PC-9 (cell line): ENCODE measurements around the gene AP2M1. TPM values are rescaled to one million over a fixed set of nuclear protein-coding genes. Genes with fewer than 3 reads are reported as not detected.

Experiments used
- BruUV-seq: library from RNA; stranded (reverse); fragments of 400-500 nt; replicated peaks from 2 replicates; lab custom pipeline; 2021; lab: Mats Ljungman, UMichigan
- CTCF ChIA-PET: fragments of 300-600 bp; sonication (Branson Sonifier 250); formaldehyde crosslinking; loops from one replicate; lab custom pipeline; 2022; ENCODE audit warnings: antibody characterized with exemption; lab: Charles Lee
- POLR2A ChIA-PET: fragments of 300-600 bp; sonication (Branson Sonifier 250); formaldehyde crosslinking; loops from one replicate; lab custom pipeline; 2022; ENCODE audit warnings: antibody characterized with exemption; ENCODE audit not compliant: unreplicated experiment; lab: Charles Lee
- DNase-seq, 2 experiments: peaks; one replicate each; pipeline versions ENCODE4 v3.0.0 to v3.0.0-alpha.2; 2015 to 2022; ENCODE audit warnings: mixed read lengths in 1 of 2
- H2AFZ ChIP-seq: fragments of 200-600 bp; sonication (generic); 2 replicates; pipeline ENCODE4 v1.8.1; 2017; ENCODE audit warnings: antibody characterized with exemption
- H3F3A ChIP-seq: fragments of 200-600 bp; sonication (generic); 2 replicates; pipeline ENCODE4 v1.8.1; 2017; ENCODE audit warnings: antibody characterized with exemption, mild to moderate bottlenecking, low read depth; ENCODE audit not compliant: insufficient read depth
- H3K27ac ChIP-seq: fragments of 200-600 bp; sonication (generic); 2 replicates; pipeline ENCODE4 v1.6.1; 2016; ENCODE audit warnings: mixed run types
- H3K27me3 ChIP-seq: fragments of 200-600 bp; sonication (generic); 2 replicates; pipeline ENCODE4 v1.6.1; 2016; ENCODE audit warnings: low read depth, mixed run types; ENCODE audit not compliant: insufficient read depth
- H3K36me3 ChIP-seq: fragments of 200-600 bp; sonication (generic); 2 replicates; pipeline ENCODE4 v1.6.1; 2016; ENCODE audit warnings: low read depth, mixed run types
- H3K4me1 ChIP-seq: fragments of 200-600 bp; sonication (generic); replicated peaks from 2 replicates; pipeline ENCODE4 v1.6.1; 2016; ENCODE audit warnings: mixed run types; ENCODE audit not compliant: insufficient read depth
- H3K4me2 ChIP-seq: fragments of 200-600 bp; sonication (generic); 2 replicates; pipeline ENCODE4 v1.6.1; 2017; ENCODE audit warnings: mixed run types
- H3K4me3 ChIP-seq: fragments of 200-600 bp; sonication (generic); 2 replicates; pipeline ENCODE4 v1.6.1; 2016; ENCODE audit warnings: mixed run types
- H3K79me2 ChIP-seq: fragments of 200-600 bp; sonication (generic); 2 replicates; pipeline ENCODE4 v1.6.1; 2017; ENCODE audit warnings: low read depth, mixed run types
- H3K9me2 ChIP-seq: fragments of 200-600 bp; sonication (generic); 2 replicates; pipeline ENCODE4 v1.8.1; 2017; ENCODE audit warnings: mild to moderate bottlenecking; ENCODE audit not compliant: insufficient read depth
- H3K9me3 ChIP-seq: fragments of 200-600 bp; sonication (generic); 2 replicates; pipeline ENCODE4 v1.8.1; 2016; ENCODE audit warnings: low read depth; ENCODE audit not compliant: insufficient read depth
- H4K20me1 ChIP-seq: fragments of 200-600 bp; sonication (generic); 2 replicates; pipeline ENCODE4 v1.8.1; 2017; ENCODE audit not compliant: insufficient read depth
- EZH2 ChIP-seq: fragments of 200-600 bp; sonication (generic); IDR thresholded peaks from 2 replicates; pipeline ENCODE4 v1.8.0; 2017; ENCODE audit warnings: antibody characterized with exemption, low read depth
- intact Hi-C: fragments of 100-400 bp; cut with micrococcal nuclease; formaldehyde crosslinking; loops from one replicate; pipeline ENCODE4 v1.10.0; 2022; ENCODE audit not compliant: unreplicated experiment
- total RNA-seq: library from RNA; stranded (reverse); gene quantifications from 2 replicates; pipeline ENCODE4 v1.2.3, GENCODE V29; 2021
- TF ChIP-seq, protein P1 (sequence below): fragments of 200-600 bp; sonication (generic); conservative IDR thresholded peaks from 2 replicates; pipeline ENCODE4 v1.6.1; 2017; ENCODE audit warnings: mixed run types, antibody characterized with exemption, mild to moderate bottlenecking, moderate library complexity

AP2M1 gene
- total RNA-seq, 1 experiment from 2014 or later: 606 TPM

DNA sequence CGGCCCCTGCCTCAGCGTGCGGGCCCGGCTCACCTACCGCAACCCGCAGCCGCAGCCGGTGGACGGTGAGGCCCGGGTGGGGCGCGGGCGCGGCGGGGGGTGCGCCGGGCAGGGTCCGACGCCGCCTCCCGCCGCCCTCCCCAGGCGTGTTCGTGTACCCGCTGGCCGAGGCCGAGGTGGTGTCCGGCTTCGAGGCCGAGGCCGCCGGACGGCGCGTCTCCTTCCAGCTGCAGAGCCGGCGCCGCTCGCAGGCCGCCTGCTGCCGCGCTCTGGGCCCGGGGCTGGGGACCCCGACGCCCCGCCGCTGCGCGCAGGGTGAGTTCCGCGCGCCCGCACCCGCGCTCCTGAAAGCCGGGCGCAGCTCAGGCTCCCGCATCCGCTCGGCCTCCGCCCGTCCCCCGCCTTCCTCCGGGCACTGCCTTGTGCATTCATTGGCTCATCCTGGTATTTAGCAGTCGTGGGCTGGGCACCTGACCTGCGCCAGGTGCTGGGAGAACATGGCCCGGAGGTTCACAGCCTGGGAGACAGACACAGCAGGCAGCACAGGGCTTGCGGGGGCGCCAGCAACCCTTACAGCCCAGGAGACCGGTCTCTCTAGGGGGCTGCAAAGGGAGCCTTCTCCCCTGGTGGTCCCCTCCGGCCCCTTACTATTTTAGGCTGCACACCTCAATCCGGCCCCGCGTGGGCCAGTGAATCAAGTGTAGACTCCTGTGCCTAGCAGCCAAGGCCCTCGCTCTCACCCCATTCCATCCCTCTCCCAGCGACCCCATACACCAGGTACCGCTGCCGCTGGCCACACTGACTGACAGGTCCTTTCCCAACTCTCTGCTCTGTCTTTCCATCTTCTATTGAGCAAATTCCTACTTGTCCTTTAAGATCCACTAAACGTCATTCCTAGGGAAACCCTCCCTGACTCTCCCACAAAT, 56.2 kb downstream of the AP2M1 start:
- BruUV-seq: no TSS peak
- no peak overlapping the region for H2AFZ ChIP-seq
- no peaks in the 10 kb centered on the region for H3K36me3 ChIP-seq
- H3K4me1 ChIP-seq: peaks cover 17% of the 10 kb centered on the region
- H3K27ac ChIP-seq: no peak overlapping the region
- TF ChIP-seq, protein P1, sequence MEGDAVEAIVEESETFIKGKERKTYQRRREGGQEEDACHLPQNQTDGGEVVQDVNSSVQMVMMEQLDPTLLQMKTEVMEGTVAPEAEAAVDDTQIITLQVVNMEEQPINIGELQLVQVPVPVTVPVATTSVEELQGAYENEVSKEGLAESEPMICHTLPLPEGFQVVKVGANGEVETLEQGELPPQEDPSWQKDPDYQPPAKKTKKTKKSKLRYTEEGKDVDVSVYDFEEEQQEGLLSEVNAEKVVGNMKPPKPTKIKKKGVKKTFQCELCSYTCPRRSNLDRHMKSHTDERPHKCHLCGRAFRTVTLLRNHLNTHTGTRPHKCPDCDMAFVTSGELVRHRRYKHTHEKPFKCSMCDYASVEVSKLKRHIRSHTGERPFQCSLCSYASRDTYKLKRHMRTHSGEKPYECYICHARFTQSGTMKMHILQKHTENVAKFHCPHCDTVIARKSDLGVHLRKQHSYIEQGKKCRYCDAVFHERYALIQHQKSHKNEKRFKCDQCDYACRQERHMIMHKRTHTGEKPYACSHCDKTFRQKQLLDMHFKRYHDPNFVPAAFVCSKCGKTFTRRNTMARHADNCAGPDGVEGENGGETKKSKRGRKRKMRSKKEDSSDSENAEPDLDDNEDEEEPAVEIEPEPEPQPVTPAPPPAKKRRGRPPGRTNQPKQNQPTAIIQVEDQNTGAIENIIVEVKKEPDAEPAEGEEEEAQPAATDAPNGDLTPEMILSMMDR: no peak
- no peak for TF ChIP-seq EZH2
- no peaks in the 10 kb centered on the region for H3K9me2 ChIP-seq
- H3K9me3 ChIP-seq: no peaks in the 10 kb centered on the region
- ChIA-PET CTCF (interaction anchor here (0.6 to 0.7 kb wide), 2 partner anchors 144 to 145 kb away, joined by 5 to 6 read pairs; no protein-coding TSS in a partner anchor), POLR2A (no interaction called here)
- H3K79me2 ChIP-seq: no peaks in the 10 kb centered on the region
- H3K4me3 ChIP-seq: no peak overlapping the region; the same call in 1 of the 2 replicates
- H3K27me3 ChIP-seq: peaks cover 53% of the 10 kb centered on the region
- DNase-seq: peak in 1 of 2 experiments; percentile 38
- no peaks in the 10 kb centered on the region for H4K20me1 ChIP-seq
- intact Hi-C loops: no loop called here
- H3K4me2 ChIP-seq: peak overlapping the region; percentile 97; the same call in 1 of the 2 replicates
- peaks cover 23% of the 10 kb centered on the region; the same call in 1 of the 2 replicates for H3F3A ChIP-seq

- no peak overlapping the region for H3K4me2 ChIP-seq
- no peak overlapping the region for H2AFZ ChIP-seq
- no peak overlapping the region for H3K27ac ChIP-seq
- intact Hi-C loops: no loop called here
- no peak for DNase-seq
- H3K9me2 ChIP-seq: no peaks in the 10 kb centered on the region
- POLR2A ChIA-PET: no interaction called here
- CTCF ChIA-PET: no interaction called here
- peaks cover 51% of the 10 kb centered on the region for H3K27me3 ChIP-seq
- no peak overlapping the region for H3K4me3 ChIP-seq
- no peak for TF ChIP-seq EZH2
- TF ChIP-seq, protein P1: no peak
- no peaks in the 10 kb centered on the region for H4K20me1 ChIP-seq
- no peaks in the 10 kb centered on the region for H3K79me2 ChIP-seq
- no peaks in the 10 kb centered on the region for H3K9me3 ChIP-seq
- peaks cover 23% of the 10 kb centered on the region; the same call in 1 of the 2 replicates for H3F3A ChIP-seq
- no TSS peak for BruUV-seq
- H3K4me1 ChIP-seq: peaks cover 17% of the 10 kb centered on the region
- H3K36me3 ChIP-seq: no peaks in the 10 kb centered on the region
Measured at GRCh38 chr3:184231671-184232070, 57.0 kb downstream of the AP2M1 start.

DNA sequence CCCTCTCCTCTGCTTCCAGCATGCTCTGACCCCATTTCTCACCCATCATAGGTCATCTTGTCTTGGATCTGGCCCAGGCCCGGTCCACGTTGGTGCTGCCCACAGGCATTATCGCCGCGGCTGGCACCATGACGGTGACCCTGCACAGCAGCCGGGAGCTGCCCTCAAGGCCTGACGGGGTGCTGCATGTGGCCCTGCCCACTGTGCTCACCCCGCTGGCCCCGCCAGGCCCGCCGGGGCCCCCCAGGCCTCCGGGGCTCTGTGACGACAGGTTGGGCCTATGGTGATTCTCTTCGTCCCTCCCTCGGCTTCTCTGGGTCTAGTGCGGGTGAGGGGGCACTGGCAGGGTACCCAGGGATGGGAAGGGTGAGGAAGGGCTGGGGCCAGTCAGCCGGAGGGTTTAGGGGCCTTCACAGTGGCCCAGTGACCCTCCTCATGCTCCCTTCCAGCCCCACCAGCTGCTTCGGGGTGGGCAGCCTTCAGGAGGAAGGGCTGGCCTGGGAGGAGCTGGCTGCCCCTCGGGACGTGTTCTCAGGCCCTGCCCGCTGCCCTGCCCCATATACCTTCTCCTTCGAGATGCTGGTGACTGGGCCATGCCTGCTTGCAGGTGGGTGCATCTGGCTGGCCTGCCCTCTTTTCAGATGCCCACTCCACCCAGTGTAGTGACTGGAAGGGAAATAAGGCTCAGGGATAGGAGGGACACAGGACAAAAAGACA, 58.6 kb downstream of the AP2M1 start:
- Histone ChIP-seq H3K4me1 (peaks cover 17% of the 10 kb centered on the region), H3K27ac (no peak overlapping the region), H4K20me1 (no peaks in the 10 kb centered on the region), H3K79me2 (no peaks in the 10 kb centered on the region), H3F3A (peaks cover 24% of the 10 kb centered on the region; the same call in 1 of the 2 replicates), H3K9me2 (no peaks in the 10 kb centered on the region), H3K4me2 (no peak overlapping the region), H3K4me3 (no peak overlapping the region), H3K9me3 (no peaks in the 10 kb centered on the region), H3K27me3 (peaks cover 45% of the 10 kb centered on the region), H3K36me3 (no peaks in the 10 kb centered on the region), H2AFZ (no peak overlapping the region)
- TF ChIP-seq EZH2: no peak
- TF ChIP-seq, protein P1: no peak
- intact Hi-C loops: no loop called here
- DNase-seq: no peak
- ChIA-PET POLR2A (interaction anchor here (0.7 kb wide), 1 partner anchor 29 kb away, joined by 4 read pairs; no protein-coding TSS in a partner anchor), CTCF (interaction anchor here (0.6 kb wide), 1 partner anchor 369 kb away, joined by 16 read pairs; no protein-coding TSS in a partner anchor)
- no TSS peak for BruUV-seq
